ENCODE measurements around the gene SND1.
"Not testable (repeated sequence)": the region's sequence is repeated elsewhere in the genome, so short reads cannot be mapped to it uniquely, and the experiment has no call there.

SND1 gene

GRCh38 chr7:127828843-127829500 is 177.0 kb downstream of the SND1 start:
- no peak for DNase-seq (ENCODE audit: low read depth, low spot score)

- DNase-seq (ENCODE audit: low read depth, low spot score) = no peak
These were observed 179.6 kb downstream of the SND1 start for GRCh38 chr7:127831318-127832219.

GRCh38 chr7:127832592-127832991 is 180.6 kb downstream of the SND1 start:
- no peak for DNase-seq (ENCODE audit: low read depth, low spot score)

GRCh38 chr7:127833641-127834040 is 181.6 kb downstream of the SND1 start:
- DNase-seq (ENCODE audit: low read depth, low spot score) = no peak

GRCh38 chr7:127835679-127836078 is 183.7 kb downstream of the SND1 start:
- no peak for DNase-seq (ENCODE audit: low read depth, low spot score)

GRCh38 chr7:127837816-127838410 is 185.9 kb downstream of the SND1 start:
- not testable (repeated sequence) for DNase-seq (ENCODE audit: low read depth, low spot score)

- no peak for DNase-seq (ENCODE audit: low read depth, low spot score)
These were observed 186.9 kb downstream of the SND1 start for GRCh38 chr7:127838816-127839415.

GRCh38 chr7:127840226-127840951 is 188.4 kb downstream of the SND1 start:
- DNase-seq (ENCODE audit: low read depth, low spot score) = no peak

GRCh38 chr7:127844165-127844564 is 192.2 kb downstream of the SND1 start:
- no peak for DNase-seq (ENCODE audit: low read depth, low spot score)

GRCh38 chr7:127844707-127845331 is 192.8 kb downstream of the SND1 start:
- no peak for DNase-seq (ENCODE audit: low read depth, low spot score)

GRCh38 chr7:127845522-127846214 is 193.7 kb downstream of the SND1 start:
- DNase-seq (ENCODE audit: low read depth, low spot score) = no peak

- DNase-seq (ENCODE audit: low read depth, low spot score) = no peak
These were observed 195.6 kb downstream of the SND1 start for GRCh38 chr7:127847641-127848040.

- DNase-seq (ENCODE audit: low read depth, low spot score) = no peak
These were observed 196.2 kb downstream of the SND1 start for GRCh38 chr7:127848241-127848640.

GRCh38 chr7:127850195-127850594 is 198.2 kb downstream of the SND1 start:
- no peak for DNase-seq (ENCODE audit: low read depth, low spot score)

- DNase-seq (ENCODE audit: low read depth, low spot score) = no peak
These were observed 202.4 kb downstream of the SND1 start for GRCh38 chr7:127854383-127854782.

- DNase-seq (ENCODE audit: low read depth, low spot score) = no peak
These were observed 205.5 kb downstream of the SND1 start for GRCh38 chr7:127857464-127857841.

- no peak for DNase-seq (ENCODE audit: low read depth, low spot score)
These were observed 206.3 kb downstream of the SND1 start for GRCh38 chr7:127858091-127858914.

- no peak for DNase-seq (ENCODE audit: low read depth, low spot score)
These were observed 206.9 kb downstream of the SND1 start for GRCh38 chr7:127858915-127859189.

GRCh38 chr7:127859330-127859729 is 207.3 kb downstream of the SND1 start:
- DNase-seq (ENCODE audit: low read depth, low spot score) = no peak

GRCh38 chr7:127862525-127862924 is 210.5 kb downstream of the SND1 start:
- DNase-seq (ENCODE audit: low read depth, low spot score) = no peak

All from activated naive CD8-positive, alpha-beta T cell treated with anti-CD3 and anti-CD28 coated beads, Interleukin-2, amount 50 U/mL, for 16 hours (primary cell).